GM12891 (cell line): ENCODE results near the gene PDGFB.

Source experiments
- PAX5 ChIP-seq: IDR thresholded peaks from 2 replicates; pipeline ENCODE4 v1.6.1; 2011; ENCODE audit warnings: low read length, moderate library complexity, mild to moderate bottlenecking; ENCODE audit not compliant: insufficient read depth, severe bottlenecking
- POLR2A ChIP-seq: IDR thresholded peaks from 2 replicates; pipeline ENCODE4 v1.6.1; 2011; ENCODE audit warnings: low read depth, low read length, control low read depth
- POLR2AphosphoS5 ChIP-seq: IDR thresholded peaks from 2 replicates; pipeline ENCODE4 v1.6.1; 2011; ENCODE audit warnings: low read depth, low read length, control low read depth
- SPI1 ChIP-seq: IDR thresholded peaks from 2 replicates; pipeline ENCODE4 v1.6.1; 2011; ENCODE audit warnings: low read depth, low read length, control low read depth

DNA sequence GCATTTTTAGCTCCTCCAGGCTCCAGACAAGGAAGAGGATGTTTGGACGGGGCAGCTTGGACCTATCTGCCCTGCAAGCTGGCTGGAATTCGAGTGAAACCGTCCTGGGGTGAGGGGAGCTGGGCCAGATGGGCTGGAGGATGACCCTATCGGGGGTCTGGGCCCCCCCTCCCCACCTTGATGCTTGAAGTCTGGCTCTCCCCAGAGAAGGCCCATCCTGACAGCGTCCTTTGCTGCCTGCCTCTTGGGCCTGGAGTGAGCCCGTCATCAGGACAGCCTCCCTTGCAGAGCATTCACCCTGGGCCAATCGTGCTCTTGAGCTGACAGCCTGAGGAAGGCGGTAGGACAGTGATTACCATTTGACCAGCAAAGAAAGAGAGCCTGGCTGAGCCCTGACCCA, 5.3 kb upstream of the PDGFB start:
- TF ChIP-seq POLR2AphosphoS5: no peak
- no peak for TF ChIP-seq POLR2A
- TF ChIP-seq SPI1: no peak
- TF ChIP-seq PAX5: no peak
